Activated naive CD4-positive, alpha-beta T cell treated with anti-CD3 and anti-CD28 coated beads for 36 hours (primary cell): ENCODE measurements around the gene SERTAD3. TPM values are rescaled to one million over a fixed set of nuclear protein-coding genes. Genes with fewer than 3 reads are reported as not detected.
"Not testable (repeated sequence)": the region's sequence is repeated elsewhere in the genome, so short reads cannot be mapped to it uniquely, and the experiment has no call there.

Experiments used
- CTCF ChIA-PET: fragments of 350-600 bp; sonication (Branson Sonifier 250); formaldehyde crosslinking; loops from one replicate; lab custom pipeline; 2021; ENCODE audit warnings: antibody characterized with exemption; lab: Charles Lee
- DNase-seq: peaks from one replicate; pipeline ENCODE4 v3.0.0-alpha.2; 2020
- H3K27ac Mint-ChIP-seq: one replicate; pipeline ENCODE4 v1.8.0; 2021; ENCODE audit warnings: mild to moderate bottlenecking, mixed read lengths
- H3K27me3 Mint-ChIP-seq: one replicate; pipeline ENCODE4 v1.8.0; 2021; ENCODE audit warnings: low read depth, mixed read lengths
- H3K36me3 Mint-ChIP-seq: one replicate; pipeline ENCODE4 v1.8.0; 2021; ENCODE audit warnings: low read depth, mixed read lengths
- H3K4me1 Mint-ChIP-seq: one replicate; pipeline ENCODE4 v1.8.0; 2021; ENCODE audit warnings: low read depth, mixed read lengths
- H3K4me3 Mint-ChIP-seq: one replicate; pipeline ENCODE4 v1.8.0; 2021; ENCODE audit warnings: mild to moderate bottlenecking, moderate library complexity, mixed read lengths
- H3K9me3 Mint-ChIP-seq: one replicate; pipeline ENCODE4 v1.8.0; 2021; ENCODE audit warnings: mixed read lengths
- intact Hi-C: fragments of 100-400 bp; cut with micrococcal nuclease; formaldehyde crosslinking; loops from one replicate; pipeline ENCODE4 v1.15.1; 2023
- total RNA-seq, 2 experiments: library from RNA; stranded (reverse); gene quantifications; one replicate each; pipeline ENCODE4 v1.2.3, GENCODE V29; 2021

SERTAD3 gene
- total RNA-seq, 2 experiments from 2014 or later: 3.8 to 7.3 TPM

DNA sequence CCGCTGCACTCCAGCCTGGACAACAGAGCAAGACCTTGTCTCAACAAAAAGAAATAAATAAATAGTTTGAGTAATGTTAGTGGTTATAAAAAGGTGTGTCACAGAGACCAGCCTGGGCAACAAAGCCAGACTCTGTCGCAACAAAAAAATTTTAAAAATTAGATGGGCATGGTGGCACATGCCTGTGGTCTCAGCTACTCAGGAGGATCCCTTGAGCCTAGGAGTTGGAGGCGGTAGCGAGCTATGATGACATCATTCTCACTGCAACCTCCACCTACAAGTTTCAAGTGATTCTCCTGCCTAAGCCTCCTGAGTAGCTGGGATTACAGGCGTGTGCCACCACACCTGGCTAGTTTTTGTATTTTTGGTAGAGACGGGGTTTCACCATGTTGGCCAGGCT is 9.8 kb upstream of the SERTAD3 start:
- not testable (repeated sequence) for H3K27ac Mint-ChIP-seq

DNA sequence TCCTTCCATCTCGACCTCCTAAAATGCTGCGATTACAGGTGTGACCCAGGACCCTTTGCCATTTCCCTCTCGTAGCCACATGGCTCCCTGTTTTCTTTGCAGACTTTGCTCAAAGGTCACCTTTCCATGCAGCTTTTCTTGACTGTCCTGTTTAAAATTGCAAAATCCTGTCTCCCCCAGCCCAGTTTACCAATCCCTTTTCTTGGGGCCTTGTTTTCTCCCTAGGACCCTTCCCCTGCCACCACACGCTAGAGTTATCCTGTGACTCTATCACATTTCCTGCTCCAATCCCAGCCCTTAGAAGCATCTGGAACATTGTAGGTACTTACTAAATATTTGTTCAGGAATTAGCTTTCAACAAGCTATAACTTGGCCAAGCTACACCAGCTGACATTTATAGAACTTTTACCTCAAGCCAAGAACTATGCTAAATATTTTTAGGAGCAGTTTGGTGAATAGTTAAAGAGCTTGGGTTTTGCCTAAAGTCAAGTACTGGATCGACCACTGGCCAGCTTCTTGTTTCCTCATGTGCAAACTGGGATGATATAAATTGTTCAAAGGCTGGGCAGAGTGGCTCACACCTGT is 9.1 kb upstream of the SERTAD3 start:
- intact Hi-C loops: no loop called here
- H3K9me3 Mint-ChIP-seq: no peaks in the 10 kb centered on the region
- CTCF ChIA-PET: interaction anchor here (1.1 to 1.7 kb wide), 2 partner anchors 10 to 11 kb away, joined by 3 to 9 read pairs; no protein-coding TSS in a partner anchor

More for the DNA sequence above, 9.8 kb upstream of the SERTAD3 start:
- H3K4me3 Mint-ChIP-seq, H3K27me3 Mint-ChIP-seq, DNase-seq, H3K9me3 Mint-ChIP-seq, H3K36me3 Mint-ChIP-seq, H3K4me1 Mint-ChIP-seq, intact Hi-C loops: not testable (repeated sequence)
- CTCF ChIA-PET: interaction anchor here (1.7 kb wide), 1 partner anchor 11 kb away, joined by 9 read pairs; no protein-coding TSS in a partner anchor

DNA sequence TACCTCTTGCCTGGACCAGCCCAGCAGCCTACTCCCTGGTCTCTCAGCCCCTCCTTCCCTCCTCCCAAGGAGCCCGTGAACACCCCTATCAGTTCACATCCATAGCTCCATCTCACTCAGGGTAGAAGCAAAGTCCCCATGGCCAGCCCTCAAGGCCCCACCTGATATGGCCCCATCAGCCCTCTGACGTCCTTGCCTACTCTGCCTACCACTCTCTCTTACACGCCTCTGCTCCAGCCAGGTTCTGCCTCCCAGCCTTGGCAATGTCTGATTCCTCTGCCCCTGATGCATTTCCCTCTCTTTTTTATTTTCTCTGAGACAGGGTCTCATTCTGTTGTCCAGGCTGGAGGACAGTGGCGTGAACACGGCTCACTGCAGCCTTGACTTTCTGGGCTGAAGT is 7.9 kb upstream of the SERTAD3 start:
- no peak overlapping the region for H3K4me3 Mint-ChIP-seq
- intact Hi-C loops: no loop called here
- CTCF ChIA-PET: interaction anchor here (0.6 kb wide), 1 partner anchor 206 kb away, joined by 4 read pairs; no protein-coding TSS in a partner anchor
- H3K36me3 Mint-ChIP-seq: peaks cover 3% of the 10 kb centered on the region
- no peaks in the 10 kb centered on the region for H3K4me1 Mint-ChIP-seq
- no peak overlapping the region for H3K27ac Mint-ChIP-seq
- no peaks in the 10 kb centered on the region for H3K9me3 Mint-ChIP-seq
- H3K27me3 Mint-ChIP-seq: no peaks in the 10 kb centered on the region
- DNase-seq: no peak

More for the DNA sequence above, 9.1 kb upstream of the SERTAD3 start:
- H3K4me1 Mint-ChIP-seq: no peaks in the 10 kb centered on the region
- H3K27me3 Mint-ChIP-seq: no peaks in the 10 kb centered on the region
- DNase-seq: no peak
- H3K4me3 Mint-ChIP-seq: no peak overlapping the region
- H3K36me3 Mint-ChIP-seq: peaks cover 3% of the 10 kb centered on the region
- H3K27ac Mint-ChIP-seq: no peak overlapping the region

DNA sequence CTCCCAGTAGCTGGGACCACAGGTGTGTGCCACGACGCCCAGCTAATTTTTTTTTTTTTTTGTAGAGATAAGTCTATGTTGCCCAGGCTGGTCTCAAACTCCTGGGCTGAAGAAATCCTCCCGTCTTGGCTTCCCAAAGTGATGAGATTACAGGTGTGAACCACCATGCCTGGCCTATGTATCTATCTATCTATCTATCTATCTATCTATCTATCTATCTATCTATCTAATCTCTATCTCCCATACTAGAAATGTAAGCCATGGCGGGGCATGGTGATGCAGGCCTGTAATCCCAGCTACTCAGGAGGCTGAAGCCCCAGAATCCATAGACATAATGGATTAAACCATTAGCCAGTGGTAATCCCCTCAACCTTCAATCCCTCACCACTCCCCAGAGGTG is 6.5 kb upstream of the SERTAD3 start:
- Mint-ChIP-seq H3K27me3 (no peaks in the 10 kb centered on the region), H3K4me1 (no peaks in the 10 kb centered on the region), H3K27ac (no peak overlapping the region), H3K4me3 (no peak overlapping the region), H3K9me3 (no peaks in the 10 kb centered on the region), H3K36me3 (peaks cover 2% of the 10 kb centered on the region)
- CTCF ChIA-PET: interaction anchor here (1.2 kb wide), 1 partner anchor 13 kb away, joined by 4 read pairs; no protein-coding TSS in a partner anchor
- DNase-seq: no peak
- intact Hi-C loops: no loop called here

DNA sequence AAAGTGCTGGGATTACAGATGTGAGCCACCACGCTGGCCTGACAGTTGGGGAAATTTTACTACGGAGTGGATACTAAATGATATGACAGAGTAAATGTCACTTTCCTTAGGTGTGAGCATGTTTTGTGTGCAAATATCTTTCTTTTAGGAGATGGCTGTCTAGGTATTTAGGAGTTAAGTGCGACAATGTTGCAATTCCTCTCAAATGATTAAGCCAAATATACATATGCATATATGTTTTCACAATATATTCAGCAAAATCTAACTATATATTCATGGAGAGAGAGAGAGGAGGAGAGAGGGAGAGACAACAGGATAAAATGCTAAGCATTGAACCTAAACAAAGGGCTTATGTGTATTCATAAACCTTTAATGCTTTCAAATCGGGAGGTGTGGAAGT is 5.4 kb upstream of the SERTAD3 start:
- intact Hi-C loops: no loop called here
- CTCF ChIA-PET: no interaction called here

DNA sequence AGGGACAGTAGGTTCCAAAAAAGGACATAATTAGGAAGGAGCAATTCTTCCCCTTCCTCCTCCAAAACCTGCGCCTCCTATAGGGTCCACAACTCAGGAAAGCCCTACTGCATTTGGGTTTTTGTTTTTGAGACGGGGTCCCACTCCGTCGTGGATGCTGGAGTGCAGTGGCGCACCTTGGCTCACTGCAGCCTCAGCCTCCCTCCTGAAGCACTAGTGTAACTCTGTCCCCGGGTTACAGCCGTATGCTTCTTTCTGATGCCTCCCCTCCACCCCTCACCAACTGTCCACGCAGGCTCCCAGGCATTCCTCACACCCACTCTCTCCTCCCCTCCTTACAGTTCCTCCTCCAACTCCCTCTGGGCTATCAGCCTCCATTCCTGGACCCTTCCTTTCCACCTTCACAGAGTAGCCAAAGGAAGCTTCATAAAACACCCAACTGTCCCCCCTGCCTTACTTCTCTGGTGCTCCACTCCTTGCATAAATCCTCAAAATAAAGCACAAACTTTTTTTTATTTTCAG is 2.2 kb upstream of the SERTAD3 start:
- Mint-ChIP-seq H3K36me3 (peaks cover 2% of the 10 kb centered on the region), H3K27me3 (no peaks in the 10 kb centered on the region), H3K4me3 (no peak overlapping the region), H3K4me1 (peaks cover 14% of the 10 kb centered on the region), H3K9me3 (no peaks in the 10 kb centered on the region), H3K27ac (no peak overlapping the region)
- intact Hi-C loops: no loop called here
- CTCF ChIA-PET: no interaction called here
- no peak for DNase-seq

More for the DNA sequence above, 5.4 kb upstream of the SERTAD3 start:
- Mint-ChIP-seq H3K36me3 (peaks cover 2% of the 10 kb centered on the region), H3K9me3 (no peaks in the 10 kb centered on the region), H3K27me3 (no peaks in the 10 kb centered on the region), H3K4me1 (peaks cover 3% of the 10 kb centered on the region), H3K27ac (no peak overlapping the region), H3K4me3 (no peak overlapping the region)
- no peak for DNase-seq

DNA sequence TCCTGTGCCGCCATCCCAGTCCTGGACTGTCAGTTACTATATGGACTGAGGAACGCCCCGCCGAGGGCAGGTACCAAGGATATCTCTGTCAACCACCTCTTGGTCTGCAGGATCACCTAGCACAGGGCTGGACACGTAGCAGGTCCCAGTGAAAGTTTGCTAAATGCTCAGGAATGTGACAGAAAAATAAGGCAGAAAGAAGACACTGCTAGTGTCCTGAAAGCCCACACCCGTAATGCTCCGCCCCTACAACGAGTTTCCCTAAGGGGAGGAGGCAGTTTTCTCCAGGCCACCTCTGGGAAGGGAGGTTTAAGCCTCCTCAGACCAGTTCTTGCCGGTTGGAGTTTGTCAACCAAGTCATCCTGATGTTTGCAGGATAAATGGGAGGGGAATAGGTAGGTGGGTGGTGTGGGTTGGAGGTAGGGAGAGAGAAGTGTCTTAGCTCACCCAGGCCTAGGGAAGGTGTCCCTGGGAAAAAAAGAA is 1.7 kb upstream of the SERTAD3 start:
- Mint-ChIP-seq H3K27ac (no peak overlapping the region), H3K9me3 (no peaks in the 10 kb centered on the region), H3K36me3 (peaks cover 2% of the 10 kb centered on the region), H3K4me1 (peaks cover 16% of the 10 kb centered on the region), H3K4me3 (peak overlapping the region; percentile 43), H3K27me3 (no peaks in the 10 kb centered on the region)
- no peak for DNase-seq
- intact Hi-C loops: no loop called here
- CTCF ChIA-PET: no interaction called here

DNA sequence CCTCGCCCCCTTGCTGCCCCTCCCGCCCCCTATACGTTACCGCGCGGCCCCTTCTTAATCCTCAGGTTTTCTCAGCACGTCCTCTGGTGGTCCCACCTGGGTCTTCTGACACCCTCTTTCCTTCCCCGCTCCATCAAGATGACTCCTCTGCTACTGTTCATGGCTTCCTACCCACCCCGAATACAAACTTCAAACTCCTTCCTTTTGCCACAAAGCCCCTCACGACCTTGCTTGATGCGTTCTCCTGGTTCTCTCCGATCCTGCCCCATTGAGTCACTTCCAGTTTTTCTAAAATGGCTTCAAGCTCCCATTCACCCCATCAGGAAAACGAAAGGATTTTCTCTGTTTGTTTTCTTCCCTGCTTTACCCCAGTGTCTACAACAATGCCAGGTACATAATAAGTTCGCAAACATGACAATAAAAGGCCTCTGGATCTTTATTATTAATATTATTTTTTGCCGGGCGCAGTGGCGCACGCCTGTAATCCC is 734 bp upstream of the SERTAD3 start:
- intact Hi-C loops: loop anchor here (1.0 to 5.0 kb wide), 5 partner anchors 24 to 352 kb away; partner anchors contain the start of genes ACTMAP, EGLN2 and SNRPA

DNA sequence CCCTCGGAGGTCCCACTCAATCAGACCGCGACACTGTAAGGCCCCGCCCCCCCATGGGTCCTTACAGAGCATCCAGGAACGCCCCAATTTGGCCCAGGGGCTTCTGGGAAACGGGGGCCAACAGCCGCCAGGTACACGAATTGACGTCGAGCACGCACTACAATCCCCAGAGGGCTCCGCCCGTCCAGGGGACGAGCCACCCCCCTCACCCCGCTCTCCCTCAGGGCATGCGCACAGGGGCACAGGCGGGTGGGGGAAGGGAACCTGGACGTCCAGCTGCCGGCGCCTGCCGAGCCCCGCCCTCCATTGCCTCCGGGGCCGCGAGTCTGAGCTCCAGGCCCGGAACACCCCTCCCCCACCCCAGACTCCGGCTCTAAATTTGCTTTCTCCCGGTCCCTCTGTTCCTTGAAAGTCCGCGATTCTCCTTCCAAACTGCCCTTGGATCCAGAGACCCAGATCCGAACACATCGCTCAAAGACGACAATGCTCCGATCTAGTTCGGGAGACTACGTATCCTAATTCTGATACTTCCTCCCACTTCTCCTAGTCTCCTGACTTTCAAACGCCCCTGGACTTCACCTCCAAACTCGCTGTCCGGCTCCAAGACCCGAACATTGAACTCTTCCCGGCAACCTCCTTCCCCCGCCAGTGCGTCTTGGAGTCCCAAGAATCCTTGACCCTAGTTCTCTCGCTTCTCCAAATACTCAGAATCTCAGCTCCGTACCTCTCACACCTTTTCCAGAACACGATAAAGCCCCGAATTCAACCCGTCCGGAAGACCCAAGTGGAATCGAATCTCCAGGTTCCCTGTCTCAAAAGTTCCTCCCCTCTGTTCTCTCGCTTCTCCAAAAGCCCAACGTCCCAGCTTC is 770 bp downstream of the SERTAD3 start:
- Mint-ChIP-seq H3K4me3 (peak overlapping the region; percentile 97), H3K9me3 (no peaks in the 10 kb centered on the region), H3K27me3 (no peaks in the 10 kb centered on the region), H3K36me3 (no peaks in the 10 kb centered on the region), H3K27ac (peak overlapping the region; percentile 93), H3K4me1 (peaks cover 19% of the 10 kb centered on the region)
- DNase-seq: peak; percentile 100
- intact Hi-C loops: loop anchor here (1.0 to 5.0 kb wide), 12 partner anchors 10 to 354 kb away; partner anchors contain the start of genes ACTMAP, AKT2, BLVRB and C19orf47
- CTCF ChIA-PET: interaction anchor here (0.6 to 2.5 kb wide), 9 partner anchors 9 to 157 kb away, joined by 3 to 11 read pairs (median 4); partner anchors contain the start of genes BLVRB, LTBP4 and SERTAD1

More for the DNA sequence above, 734 bp upstream of the SERTAD3 start:
- peaks cover 19% of the 10 kb centered on the region for H3K4me1 Mint-ChIP-seq
- H3K36me3 Mint-ChIP-seq: peaks cover 2% of the 10 kb centered on the region
- no peaks in the 10 kb centered on the region for H3K9me3 Mint-ChIP-seq
- no peaks in the 10 kb centered on the region for H3K27me3 Mint-ChIP-seq
- CTCF ChIA-PET: no interaction called here
- H3K27ac Mint-ChIP-seq: peak overlapping the region; percentile 60
- H3K4me3 Mint-ChIP-seq: peak overlapping the region; percentile 97
- no peak for DNase-seq

DNA sequence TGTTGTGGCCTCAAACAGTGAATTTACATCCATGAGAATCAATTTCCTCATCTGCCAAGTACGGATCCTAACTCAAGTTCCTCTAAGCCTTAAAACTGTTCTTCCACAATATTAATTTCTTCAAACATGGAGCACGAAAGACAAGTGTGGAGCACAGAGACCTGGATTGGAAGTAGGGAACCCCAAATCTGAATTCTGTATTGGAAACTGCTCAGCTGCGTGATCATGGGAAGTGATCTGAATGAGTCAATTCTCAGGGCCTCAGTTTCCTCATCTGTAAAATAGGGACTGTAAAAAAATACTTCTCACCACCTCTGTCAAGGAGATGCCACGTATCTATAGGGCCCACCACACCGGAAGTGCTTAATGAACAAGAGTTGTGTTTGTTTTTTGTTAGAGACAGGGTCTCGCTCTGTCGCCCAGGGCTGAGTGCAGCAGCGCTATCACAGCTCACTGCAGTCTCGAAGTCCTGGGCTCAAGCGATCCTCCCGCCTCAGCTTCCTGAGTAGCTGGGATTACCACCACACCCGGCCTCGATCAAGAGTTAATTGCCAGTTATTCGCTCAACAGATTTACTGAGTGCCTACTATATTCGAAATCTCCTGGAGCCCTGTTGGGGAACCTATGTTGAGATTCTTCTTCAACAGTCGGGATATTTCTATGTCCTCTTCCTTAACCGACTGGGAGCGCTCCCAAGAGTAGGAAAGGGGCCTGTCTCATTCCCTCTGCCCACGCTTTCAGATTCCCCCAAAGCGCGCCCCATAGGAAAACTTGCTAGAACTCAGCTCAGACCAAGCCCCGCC is 1.6 kb downstream of the SERTAD3 start:
- H3K9me3 Mint-ChIP-seq: no peaks in the 10 kb centered on the region
- H3K27ac Mint-ChIP-seq: peak overlapping the region; percentile 93
- H3K27me3 Mint-ChIP-seq: no peaks in the 10 kb centered on the region
- CTCF ChIA-PET: interaction anchor here (0.6 to 2.5 kb wide), 9 partner anchors 8 to 158 kb away, joined by 3 to 11 read pairs (median 4); partner anchors contain the start of genes BLVRB, LTBP4 and SERTAD1
- H3K36me3 Mint-ChIP-seq: no peaks in the 10 kb centered on the region
- peak overlapping the region; percentile 97 for H3K4me3 Mint-ChIP-seq
- intact Hi-C loops: loop anchor here (1.0 to 5.0 kb wide), 12 partner anchors 9 to 355 kb away; partner anchors contain the start of genes ACTMAP, AKT2, BLVRB and C19orf47
- peaks cover 19% of the 10 kb centered on the region for H3K4me1 Mint-ChIP-seq
- no peak for DNase-seq

DNA sequence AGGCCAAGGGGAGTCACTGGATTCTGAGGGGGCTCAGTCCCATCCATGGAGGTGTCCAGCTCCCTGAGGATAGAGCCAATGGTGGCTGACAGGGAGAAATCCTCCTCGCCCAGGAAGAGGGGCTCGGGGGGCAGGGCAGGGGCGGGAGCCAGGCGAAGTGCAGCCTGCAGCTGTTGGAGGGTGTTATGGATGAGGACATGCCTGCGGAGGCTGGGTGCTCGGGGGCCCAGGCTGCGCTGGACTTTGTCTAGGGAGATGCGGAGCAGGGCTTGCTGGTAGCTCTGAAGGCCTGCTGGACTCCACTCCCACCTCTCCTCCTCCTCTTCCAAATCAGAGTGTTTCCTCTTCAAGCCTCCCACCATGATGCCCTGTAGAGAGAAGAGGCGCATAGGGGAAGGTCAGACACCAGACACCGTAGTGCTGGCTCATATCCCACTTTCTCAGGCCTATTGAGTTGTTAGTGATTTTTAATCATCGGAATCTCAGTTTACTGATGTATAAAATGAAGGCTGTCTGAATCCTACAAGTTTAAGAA is 2.3 kb downstream of the SERTAD3 start:
- DNase-seq: no peak
- H3K27me3 Mint-ChIP-seq: no peaks in the 10 kb centered on the region
- H3K9me3 Mint-ChIP-seq: no peaks in the 10 kb centered on the region
- CTCF ChIA-PET: interaction anchor here (0.8 to 2.5 kb wide), 2 partner anchors 21 to 22 kb away, joined by 3 to 11 read pairs; no protein-coding TSS in a partner anchor
- H3K27ac Mint-ChIP-seq: peak overlapping the region; percentile 93
- intact Hi-C loops: loop anchor here (5.0 kb wide), 2 partner anchors 311 to 356 kb away; partner anchors contain the start of genes ACTMAP, EGLN2 and SNRPA
- H3K4me1 Mint-ChIP-seq: peaks cover 19% of the 10 kb centered on the region
- H3K4me3 Mint-ChIP-seq: peak overlapping the region; percentile 97
- H3K36me3 Mint-ChIP-seq: no peaks in the 10 kb centered on the region
